Stimulated activated CD4-positive, alpha-beta T cell treated with anti-CD3 and anti-CD28 coated beads, Interleukin-2, amount 100 ng/mL, for 4 hours (primary cell): ENCODE results near the gene ADSS1.
A peak's percentile ranks its signal among the peaks of the same experiment; 100 is the strongest.

Source experiments
- DNase-seq: peaks from one replicate; pipeline ENCODE4 v3.0.0-alpha.2; 2020; ENCODE audit warnings: low read depth

Gene ADSS1

DNA sequence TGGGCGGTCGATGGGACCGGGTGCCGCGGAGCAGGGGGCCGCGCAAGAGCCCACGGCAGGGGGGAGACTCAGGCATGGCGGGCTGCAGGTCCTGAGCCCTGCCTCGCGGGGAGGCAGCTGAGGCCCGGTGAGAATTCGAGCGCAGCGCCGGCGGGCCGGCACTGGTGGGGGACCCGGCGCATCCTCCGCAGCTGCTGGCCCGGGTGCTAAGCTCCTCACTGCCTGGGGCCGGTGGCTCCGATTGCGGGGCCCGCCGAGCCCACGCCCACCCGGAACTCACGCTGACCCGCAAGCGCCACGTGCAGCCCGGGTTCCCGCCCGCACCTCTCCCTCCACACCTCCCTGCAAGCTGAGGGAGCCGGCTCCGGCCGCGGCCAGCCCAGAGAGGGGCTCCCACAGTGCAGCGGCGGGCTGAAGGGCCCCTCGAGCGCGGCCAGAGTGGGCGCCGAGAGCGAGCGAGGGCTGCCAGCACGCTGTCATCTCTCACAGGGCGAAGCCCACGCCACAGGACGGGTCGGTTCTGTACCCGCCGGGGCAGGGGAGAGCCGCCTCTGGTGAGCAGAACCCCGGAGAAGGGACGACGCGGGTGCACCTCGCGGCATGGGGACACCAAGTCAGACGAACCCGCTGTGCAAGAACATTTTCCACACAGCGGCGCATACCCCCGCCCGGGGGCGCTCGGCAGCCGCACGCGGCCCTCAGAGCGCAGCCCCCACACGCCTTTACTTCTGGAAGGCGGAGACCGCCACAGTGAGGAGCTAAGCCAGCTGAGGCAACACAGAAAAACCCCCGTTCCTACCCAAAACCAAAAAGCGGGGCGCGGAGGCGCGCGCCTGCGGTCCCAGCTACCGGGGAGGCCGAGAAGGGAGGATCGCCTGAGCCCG lies 27.8 kb downstream of the ADSS1 start:
- no peak for DNase-seq

DNA sequence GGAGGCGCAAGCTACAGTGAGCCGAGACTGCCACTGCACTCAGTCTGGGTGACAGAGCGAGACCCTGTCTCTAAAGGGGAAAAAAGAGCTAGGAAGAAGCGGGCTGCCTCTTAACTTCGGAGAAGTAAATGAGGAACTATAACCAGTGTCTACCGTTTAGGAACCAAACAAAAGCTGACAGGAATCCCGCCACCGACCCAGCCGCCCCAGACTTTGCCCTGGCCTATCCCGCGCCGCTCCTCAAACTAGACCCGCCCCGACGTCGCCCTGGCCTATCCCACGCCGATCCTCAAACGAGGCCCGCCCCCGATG lies 28.4 kb downstream of the ADSS1 start:
- DNase-seq, result no peak

DNA sequence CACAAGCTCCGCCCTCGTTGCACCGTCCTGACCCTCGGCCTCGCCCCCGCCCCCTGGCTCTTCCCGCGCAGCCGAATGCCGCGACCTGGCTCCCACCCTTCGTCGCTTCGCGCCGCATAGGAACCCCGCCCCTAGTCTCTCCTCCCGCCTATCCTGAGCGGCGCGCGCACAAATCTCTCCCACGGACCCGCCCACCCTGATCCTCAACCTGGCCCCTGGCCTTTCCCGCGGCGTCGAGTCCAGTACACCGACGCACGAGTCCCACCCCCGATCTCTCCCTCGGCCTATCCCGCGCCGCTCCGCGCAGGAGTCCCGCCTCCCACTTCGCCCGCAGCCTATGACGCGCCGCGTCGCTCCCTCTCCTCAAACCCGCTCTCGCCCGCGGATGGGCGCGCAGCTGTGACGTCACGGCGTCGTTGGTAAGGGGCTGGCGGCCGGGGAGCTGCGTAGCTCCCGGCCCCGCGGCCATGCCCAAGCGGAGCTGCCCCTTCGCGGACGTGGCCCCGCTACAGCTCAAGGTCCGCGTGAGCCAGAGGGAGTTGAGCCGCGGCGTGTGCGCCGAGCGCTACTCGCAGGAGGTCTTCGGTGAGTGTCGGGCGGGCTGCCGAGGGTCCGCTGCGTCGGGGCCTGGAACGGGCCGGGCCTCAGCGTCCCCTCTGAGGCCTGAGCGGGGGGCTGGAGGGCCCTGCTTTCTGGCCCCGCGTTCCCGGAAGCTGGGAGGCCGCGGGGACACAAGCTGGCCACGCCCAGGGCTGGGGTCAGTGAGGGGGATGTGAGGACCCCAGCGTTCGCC lies 28.9 kb downstream of the ADSS1 start, which contains the start of gene SIVA1:
SIVA1 (plus strand) TSS at position 413 of the 793 bp plus-strand sequence; CDS start at position 468, 55 bp downstream.
- peak; percentile 99 for DNase-seq

DNA sequence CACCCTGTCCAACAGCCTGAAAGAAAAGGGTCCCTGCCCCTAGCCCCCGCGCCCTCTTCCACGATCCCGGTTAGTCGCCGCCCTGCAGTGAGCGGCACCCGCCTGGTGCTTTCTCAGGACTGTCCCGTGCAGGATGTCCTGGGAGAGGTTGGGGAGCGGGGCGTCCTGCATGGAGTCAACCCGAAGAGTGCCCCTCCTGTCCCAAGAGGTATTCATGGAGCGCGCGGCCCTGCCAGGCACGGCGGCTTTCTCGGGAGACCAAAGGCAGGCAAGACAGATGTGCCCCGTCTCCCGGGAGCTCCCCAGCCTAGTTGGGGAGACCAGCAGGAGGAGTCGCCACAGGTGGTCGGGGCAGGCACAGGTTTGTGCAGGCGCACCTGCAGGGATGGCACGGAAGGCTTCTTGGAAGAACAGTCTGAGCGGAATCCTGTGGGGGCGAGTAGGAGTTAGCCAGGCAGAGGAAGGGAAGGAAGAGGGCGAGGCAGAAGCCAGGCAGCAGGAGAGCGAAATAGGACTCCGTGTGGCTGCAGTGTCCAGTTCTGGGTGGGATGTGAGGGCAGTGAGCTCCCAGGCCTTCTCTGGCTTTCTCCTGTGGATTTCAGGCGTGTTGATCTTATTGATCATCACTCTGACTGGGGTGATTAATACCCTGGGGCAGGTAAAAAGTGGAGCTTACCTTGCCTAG lies 29.6 kb downstream of the ADSS1 start:
- DNase-seq, result no peak

DNA sequence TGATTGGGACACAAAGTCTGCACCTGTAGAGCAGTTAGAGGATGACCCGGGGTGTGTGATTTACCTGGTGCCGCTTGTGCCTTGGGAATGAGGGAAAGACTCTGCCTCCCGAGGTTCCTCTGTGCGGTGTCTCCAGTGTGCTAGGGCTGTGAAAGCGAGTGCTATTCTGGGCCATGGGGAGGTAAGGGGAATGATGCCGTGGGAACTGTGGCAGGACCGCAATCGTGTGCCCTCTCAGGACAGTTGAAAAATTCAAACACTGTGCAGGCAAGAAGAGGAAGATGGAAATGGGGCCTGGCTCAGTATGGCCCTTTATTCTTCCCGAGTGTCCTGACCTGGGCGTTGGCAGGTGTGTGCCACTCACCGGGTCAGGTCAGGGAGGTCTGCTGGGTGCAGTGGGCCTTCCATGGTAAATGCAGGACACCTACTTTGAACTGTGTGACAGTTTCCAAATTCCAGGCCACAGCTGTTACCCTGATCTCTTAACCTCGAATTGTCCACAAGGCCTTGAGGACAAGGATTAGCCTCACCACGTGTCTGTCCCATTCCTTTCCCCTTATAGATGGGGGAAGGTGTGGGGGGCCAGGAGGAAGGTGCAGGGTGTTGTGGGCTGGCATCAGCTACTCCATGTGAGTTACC lies 30.3 kb downstream of the ADSS1 start:
- no peak for DNase-seq

DNA sequence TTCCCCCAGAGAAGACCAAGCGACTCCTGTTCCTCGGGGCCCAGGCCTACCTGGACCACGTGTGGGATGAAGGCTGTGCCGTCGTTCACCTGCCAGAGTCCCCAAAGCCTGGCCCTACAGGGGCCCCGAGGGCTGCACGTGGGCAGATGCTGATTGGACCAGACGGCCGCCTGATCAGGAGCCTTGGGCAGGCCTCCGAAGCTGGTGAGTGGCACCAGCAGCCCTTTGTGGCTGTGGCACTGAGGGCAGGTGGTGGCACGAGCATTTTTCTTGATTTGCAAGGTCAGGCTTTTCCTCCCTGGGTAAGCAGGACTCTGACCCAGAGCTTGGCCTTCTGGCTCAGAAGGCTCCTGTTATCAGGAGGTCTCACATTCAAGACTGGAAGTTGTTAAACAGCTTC lies 31.6 kb downstream of the ADSS1 start:
- no peak for DNase-seq

DNA sequence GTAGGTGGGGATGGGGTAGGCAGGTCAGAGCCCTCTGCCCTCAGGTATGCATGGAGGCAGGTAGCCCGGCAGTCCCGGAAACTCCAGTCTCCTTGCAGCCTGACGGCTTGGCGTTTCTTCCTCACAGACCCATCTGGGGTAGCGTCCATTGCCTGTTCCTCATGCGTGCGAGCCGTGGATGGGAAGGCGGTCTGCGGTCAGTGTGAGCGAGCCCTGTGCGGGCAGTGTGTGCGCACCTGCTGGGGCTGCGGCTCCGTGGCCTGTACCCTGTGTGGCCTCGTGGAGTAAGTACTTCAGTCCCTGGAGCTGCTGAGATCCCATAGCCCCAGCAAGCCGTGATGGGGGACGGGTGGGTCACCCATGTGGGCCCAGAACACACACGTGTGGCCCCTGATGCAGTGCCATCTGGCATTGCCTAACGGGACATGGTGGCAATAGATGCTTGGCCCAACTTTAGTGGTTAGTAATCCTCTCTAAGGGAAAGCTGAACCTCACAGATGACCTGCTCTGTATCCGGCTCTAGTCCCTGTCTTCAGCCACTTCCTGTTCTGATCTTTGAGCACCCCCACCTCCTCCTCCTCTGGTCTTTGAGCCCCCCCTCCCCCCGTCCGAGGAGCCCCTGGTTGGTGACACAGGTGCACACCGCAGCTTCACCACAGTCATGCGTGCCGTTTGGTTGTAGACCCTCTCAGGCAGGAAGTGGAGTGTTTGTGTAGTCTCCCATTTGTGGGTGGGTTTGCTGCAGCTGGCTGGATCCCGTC lies 32.6 kb downstream of the ADSS1 start:
- DNase-seq, result no peak

DNA sequence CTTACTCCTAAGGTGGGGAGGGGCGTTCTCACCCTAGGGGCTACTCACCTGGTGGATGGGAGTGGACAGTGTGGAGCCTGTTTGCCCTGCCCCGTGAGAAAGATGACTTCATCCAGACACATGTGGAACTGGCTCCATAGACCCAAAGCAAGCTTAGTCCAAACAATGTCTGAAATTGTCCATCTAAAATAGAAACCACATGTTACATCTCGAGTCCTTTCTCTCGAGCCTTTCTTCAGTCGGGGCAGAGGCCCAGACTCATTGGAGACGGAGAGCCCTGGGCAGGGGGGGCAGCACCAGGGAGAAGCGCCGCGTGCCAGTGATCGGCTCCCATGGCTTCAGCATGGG lies 33.2 kb downstream of the ADSS1 start:
- no peak for DNase-seq

DNA sequence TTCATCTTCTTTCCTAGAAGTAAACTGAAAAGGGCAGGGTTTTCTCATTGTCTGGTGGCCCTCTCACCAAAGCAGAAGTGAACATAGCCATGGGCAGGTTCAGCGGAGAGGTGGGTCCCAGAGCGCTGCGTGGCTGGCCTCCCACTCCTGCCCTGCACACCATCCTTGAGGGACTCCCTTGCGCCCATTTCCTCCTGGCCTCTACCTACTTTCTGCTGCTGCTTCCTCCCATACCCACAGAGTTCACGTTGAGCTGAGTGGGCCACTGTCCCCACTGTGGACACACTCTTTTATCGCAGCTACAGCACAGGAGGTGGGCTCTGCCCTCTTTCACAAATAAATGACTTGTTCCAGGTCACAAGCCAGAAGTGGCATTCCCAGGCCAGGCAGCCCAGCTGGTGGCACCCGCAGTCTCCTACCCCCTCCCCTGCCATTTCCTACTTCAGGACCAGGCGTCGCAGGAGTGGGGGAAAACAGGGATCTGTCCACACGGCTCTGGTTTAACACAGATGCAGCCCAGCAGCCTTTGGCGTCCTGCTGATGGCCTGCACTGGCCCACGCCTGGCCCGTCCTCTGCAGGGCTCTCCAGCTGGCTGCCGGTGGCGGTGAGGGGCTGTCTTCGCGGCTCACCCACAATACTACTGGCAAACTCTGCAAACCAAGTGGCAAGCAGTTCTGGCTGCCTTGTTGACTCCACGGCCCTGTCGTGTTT lies 33.8 kb downstream of the ADSS1 start:
- DNase-seq, result no peak

DNA sequence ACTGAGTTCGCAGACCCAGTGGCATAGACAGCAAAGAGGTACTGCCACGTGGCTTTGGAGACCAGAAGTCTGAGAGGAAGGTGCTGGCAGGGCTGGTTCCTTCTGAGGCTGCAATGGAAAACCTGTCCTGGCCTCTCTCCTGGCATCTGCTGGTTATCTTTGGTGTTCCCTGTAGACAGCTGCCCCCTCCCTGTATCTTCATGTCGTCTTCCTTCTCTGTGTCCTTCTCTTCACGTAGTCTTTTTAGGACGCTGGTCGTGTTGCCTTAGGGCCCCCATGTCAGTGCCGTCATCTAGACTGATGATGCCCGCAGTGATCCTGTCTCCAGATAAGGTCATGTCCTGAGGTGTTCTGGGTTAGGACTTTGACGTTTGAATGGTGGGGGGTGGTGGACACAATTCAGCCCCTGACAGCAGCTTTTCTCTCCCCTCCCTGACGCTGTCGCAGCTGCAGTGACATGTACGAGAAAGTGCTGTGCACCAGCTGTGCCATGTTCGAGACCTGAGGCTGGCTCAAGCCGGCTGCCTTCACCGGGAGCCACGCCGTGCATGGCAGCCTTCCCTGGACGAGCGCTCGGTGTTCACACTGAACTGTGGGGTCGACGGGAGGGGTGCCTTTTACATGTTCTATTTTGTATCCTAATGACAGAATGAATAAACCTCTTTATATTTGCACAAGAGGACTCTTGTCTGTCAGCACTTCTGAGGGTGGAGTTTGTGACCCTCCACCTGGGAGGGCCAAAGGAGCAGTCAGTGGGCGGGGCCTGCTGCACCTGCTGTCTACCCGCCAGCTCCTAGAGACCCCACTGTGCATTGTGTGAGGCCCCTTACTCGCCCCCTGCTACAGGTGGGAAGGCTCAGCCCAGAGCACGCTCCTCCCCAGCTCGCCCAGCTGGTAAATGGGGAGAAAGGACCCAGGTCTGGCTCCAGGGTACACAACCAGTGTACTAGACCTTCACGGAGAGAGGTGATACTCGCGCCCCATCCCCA lies 35.2 kb downstream of the ADSS1 start:
- no peak for DNase-seq

DNA sequence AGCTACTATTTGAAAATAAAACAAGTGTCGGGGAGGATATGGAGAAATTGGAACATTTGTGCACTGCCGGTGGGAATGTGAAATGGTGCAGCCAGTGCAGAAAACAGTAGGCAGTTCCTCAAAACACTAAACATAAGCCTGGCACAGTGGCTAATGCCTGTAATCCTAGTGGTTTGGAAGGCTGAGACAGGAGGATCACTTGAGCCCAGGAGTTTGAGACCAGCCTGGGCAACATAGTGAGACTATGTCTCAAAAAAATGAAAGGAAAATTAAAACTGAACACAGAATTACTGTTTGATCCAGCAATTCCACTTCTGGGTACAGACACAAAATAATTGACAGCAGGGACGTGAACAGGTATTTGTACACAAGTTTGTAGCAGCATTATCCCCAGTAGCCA lies 41.5 kb downstream of the ADSS1 start:
- no peak for DNase-seq

DNA sequence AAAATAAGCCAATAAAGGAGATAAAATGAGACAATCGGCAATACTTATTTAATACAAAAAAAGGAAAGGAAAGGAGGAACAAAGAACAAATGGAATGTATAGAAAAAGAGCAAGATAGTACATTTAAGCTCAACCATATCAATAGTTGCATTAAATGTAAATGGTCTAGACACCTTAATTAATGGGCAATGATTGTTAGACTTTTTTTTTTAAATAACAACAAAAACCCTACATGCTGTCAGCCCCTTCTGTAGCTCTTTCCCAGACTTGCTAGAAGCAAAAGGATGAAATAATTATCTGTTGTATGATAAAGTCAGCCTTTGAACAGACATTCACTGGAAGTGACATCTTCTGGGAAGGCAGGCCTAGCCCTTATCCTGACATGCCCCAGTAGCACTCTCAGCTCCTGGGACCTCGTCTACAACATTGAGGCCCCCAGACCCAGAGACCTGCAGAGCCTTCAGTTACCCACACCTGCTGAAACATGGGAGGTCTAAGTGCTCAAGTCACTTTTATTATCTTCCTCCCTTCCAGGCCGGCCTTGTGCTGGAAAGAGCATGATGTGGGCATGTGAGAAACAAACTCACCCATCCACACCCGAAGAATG lies 42.3 kb downstream of the ADSS1 start:
- no peak for DNase-seq

DNA sequence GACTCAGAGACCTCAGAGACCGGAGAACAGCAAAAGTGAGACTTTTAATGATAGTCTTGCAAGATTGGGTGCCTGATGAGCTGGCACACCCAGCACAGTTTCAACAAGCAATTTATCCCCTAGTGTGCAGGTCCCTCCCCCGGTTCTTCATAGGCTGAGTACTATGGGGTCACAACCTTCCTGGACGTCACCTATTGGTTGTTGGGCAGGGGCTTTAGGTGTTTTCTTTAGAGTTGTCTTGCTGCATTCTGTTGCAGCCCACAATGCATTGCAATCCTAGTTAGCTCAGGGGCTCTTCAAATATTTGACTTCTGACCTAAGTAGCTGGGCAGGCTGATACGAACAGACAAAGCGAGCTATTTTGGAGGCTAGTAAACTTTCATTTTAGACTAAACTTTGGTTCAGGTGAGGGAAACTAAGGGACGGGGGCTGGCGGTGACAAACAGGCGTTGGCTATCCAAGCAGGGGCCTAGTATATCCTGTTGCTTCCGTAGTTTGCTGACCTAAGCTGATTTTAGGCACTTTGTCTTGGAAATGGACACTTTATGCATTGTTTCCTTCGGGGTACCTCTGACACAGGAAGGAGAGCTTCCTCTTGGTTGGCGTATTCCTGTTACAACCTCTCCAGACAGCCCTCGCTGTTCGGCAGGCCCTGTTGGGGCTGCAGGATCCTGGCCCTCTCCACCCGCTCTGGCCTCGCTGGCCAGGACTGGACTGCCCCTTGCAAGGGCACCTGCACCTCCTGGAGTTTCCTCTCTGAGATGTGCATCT lies 43.0 kb downstream of the ADSS1 start:
- no peak for DNase-seq

DNA sequence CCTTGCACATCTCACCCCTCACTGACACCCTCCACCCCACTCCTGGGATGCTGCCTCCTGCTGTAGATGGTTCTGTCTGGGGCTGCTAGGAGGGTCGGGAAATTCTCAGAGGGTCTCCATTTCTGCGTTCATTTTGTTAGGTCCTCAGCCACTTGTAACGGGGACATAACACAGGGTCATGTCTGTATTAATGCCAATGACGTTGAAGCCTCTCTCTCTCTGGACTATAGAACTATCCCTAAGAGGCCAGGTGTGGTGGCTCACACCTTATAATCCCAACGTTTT lies 43.5 kb downstream of the ADSS1 start:
- DNase-seq, result no peak

DNA sequence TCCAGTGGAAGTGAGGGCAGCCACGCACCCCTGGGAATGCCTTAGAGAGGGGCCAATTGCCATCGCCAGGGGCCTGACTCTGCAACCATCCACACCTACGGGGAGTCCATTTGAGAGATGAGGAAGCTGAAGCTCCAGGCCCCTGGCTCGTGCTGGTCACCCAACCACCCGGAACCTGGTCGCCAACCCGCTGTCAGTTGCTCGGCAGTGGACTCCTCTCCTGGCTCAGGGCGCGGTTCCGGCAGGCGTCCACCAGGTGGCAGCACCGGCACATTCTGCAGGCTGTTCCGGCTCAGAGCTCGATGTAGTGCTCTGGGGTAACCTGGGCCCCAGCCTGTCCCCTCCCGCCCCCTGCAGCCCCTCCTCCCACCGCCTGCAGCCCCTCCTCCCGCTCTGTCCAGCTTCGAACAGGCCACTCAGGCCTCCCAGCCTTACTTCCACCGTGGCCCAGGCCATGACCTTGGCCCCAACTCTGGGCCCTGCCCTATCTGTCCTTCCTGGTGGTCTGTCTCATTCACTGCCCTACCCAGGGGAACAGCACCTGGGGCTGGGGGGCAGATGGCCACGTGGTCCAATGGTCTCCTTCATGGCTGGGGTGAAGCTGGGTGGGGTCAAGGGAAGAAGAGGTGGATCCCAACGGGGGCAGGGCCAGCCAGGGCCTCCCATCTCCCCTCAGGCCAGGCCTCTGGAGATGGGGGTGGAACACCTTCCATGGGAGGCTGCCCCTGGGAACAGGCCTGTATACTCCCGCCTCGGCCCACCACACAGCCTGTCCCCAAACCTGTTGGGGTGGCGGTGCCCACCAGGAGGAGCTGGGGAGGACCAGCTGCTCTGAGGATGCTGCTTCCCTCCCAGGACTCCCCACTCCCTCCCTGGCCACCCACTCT lies 44.7 kb downstream of the ADSS1 start:
- peak; percentile 84 for DNase-seq

DNA sequence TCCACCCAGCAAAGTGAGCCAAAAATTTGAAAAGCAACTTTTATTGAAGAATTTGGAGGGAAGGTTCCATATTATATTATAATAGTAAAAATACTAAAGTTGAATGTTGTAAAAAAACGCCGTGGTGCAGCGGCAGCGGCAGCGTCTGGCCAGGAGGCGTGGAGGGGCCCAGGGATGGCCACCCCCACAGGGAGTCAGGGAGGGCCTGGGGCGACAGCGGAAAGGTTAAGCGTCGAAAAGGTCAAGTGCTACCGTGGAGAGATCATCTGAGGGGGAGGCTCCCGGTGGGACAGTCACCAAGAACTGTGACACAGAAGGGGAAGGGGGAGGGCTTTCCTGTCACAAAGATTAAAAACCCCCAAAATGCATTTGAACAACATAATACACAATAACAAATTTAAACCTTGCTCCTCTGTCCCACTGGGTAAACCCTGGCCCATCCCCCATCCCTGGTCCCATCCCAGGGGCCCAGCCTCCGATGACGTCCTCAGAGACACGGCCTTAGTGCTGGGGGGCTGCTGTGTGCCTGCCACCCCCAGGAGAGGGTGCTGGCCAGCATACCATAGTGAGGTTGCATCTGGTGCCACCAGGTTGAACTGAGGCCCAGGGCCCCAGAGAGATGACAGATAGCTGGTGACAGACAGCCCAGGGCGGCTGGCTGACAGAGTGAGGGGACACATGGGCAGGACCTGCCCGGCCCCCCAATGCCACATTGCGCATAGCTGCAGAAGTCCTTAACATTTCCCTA lies 45.5 kb downstream of the ADSS1 start:
- DNase-seq, result no peak

DNA sequence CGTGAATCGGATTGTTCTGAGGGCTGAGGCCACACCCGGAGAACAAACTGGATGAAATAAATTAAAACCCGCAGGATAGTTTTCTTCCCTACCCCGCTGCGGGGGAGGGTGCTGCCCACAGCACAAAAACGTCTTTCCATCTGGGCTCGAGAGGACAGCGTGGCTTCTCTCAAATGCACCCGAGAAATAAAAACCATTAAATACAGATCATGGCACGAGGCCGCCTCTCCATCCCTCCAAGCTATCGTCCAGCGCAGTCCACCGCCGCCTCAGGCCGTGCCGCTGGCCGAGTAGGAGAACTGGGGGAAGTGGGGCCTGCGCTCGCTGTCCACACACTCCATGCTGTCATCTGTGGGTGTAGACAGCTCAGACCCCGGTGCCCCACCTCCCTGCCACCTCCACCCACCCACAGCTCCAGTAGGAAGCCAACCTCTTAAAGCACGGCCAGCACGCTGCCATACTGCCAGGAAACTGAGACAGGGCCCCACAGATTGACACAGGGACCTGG lies 46.1 kb downstream of the ADSS1 start:
- no peak for DNase-seq
